ENCODE measurements around the gene DCDC1.

Gene DCDC1

GRCh38 chr11:30992513-30992849 is 377.1 kb downstream of the DCDC1 start:
- DNase-seq (ENCODE audit: low read depth, low spot score), result peak; percentile 9
- WGBS (ENCODE audit: insufficient coverage, insufficient read length), result no CpG with 5 or more reads among the region's 1 CpG
- no peak overlapping the region for H3K27ac ChIP-seq (ENCODE audit: low read length)
- no peak overlapping the region for H3K4me3 ChIP-seq (ENCODE audit: low read length)
- H3K4me1 ChIP-seq (ENCODE audit: control insufficient read depth, insufficient read depth, low read length), result no peaks in the 10 kb centered on the region
- no peaks in the 10 kb centered on the region for H3K36me3 ChIP-seq (ENCODE audit: control insufficient read depth, insufficient read depth, low read length)
- H3K9me3 ChIP-seq (ENCODE audit: control insufficient read depth, insufficient read depth, low read length), result no peaks in the 10 kb centered on the region
- H3K27me3 ChIP-seq (ENCODE audit: control insufficient read depth, insufficient read depth, low read length), result no peaks in the 10 kb centered on the region

- no peaks in the 10 kb centered on the region for H3K36me3 ChIP-seq (ENCODE audit: control insufficient read depth, insufficient read depth, low read length)
- no peaks in the 10 kb centered on the region for H3K27me3 ChIP-seq (ENCODE audit: control insufficient read depth, insufficient read depth, low read length)
- no peaks in the 10 kb centered on the region for H3K9me3 ChIP-seq (ENCODE audit: control insufficient read depth, insufficient read depth, low read length)
- no peak overlapping the region for H3K4me3 ChIP-seq (ENCODE audit: low read length)
- H3K27ac ChIP-seq (ENCODE audit: low read length), result no peak overlapping the region
- no peaks in the 10 kb centered on the region for H3K4me1 ChIP-seq (ENCODE audit: control insufficient read depth, insufficient read depth, low read length)
- no peak for DNase-seq (ENCODE audit: low read depth, low spot score)
- no CpG with 5 or more reads among the region's 2 CpGs for WGBS (ENCODE audit: insufficient coverage, insufficient read length)
Observed at GRCh38 chr11:30991802-30992512, 377.6 kb downstream of the DCDC1 start.

GRCh38 chr11:30991376-30991775 is 378.2 kb downstream of the DCDC1 start:
- H3K9me3 ChIP-seq (ENCODE audit: control insufficient read depth, insufficient read depth, low read length), result no peaks in the 10 kb centered on the region

GRCh38 chr11:30990625-30991296 is 378.8 kb downstream of the DCDC1 start:
- no peak overlapping the region for H3K4me3 ChIP-seq (ENCODE audit: low read length)
- no peaks in the 10 kb centered on the region for H3K4me1 ChIP-seq (ENCODE audit: control insufficient read depth, insufficient read depth, low read length)
- WGBS (ENCODE audit: insufficient coverage, insufficient read length), result no CpG with 5 or more reads among the region's 7 CpGs
- H3K27me3 ChIP-seq (ENCODE audit: control insufficient read depth, insufficient read depth, low read length), result no peaks in the 10 kb centered on the region
- no peak overlapping the region for H3K27ac ChIP-seq (ENCODE audit: low read length)
- no peaks in the 10 kb centered on the region for H3K9me3 ChIP-seq (ENCODE audit: control insufficient read depth, insufficient read depth, low read length)
- no peaks in the 10 kb centered on the region for H3K36me3 ChIP-seq (ENCODE audit: control insufficient read depth, insufficient read depth, low read length)
- no peak for DNase-seq (ENCODE audit: low read depth, low spot score)

More at GRCh38 chr11:30991376-30991775, 378.2 kb downstream of the DCDC1 start:
- no peak for DNase-seq (ENCODE audit: low read depth, low spot score)
- no CpG with 5 or more reads among the region's 4 CpGs for WGBS (ENCODE audit: insufficient coverage, insufficient read length)
- H3K27me3 ChIP-seq (ENCODE audit: control insufficient read depth, insufficient read depth, low read length), result no peaks in the 10 kb centered on the region
- no peak overlapping the region for H3K27ac ChIP-seq (ENCODE audit: low read length)
- H3K36me3 ChIP-seq (ENCODE audit: control insufficient read depth, insufficient read depth, low read length), result no peaks in the 10 kb centered on the region
- no peak overlapping the region for H3K4me3 ChIP-seq (ENCODE audit: low read length)
- H3K4me1 ChIP-seq (ENCODE audit: control insufficient read depth, insufficient read depth, low read length), result no peaks in the 10 kb centered on the region

GRCh38 chr11:30987819-30988218 is 381.7 kb downstream of the DCDC1 start:
- Histone ChIP-seq H3K36me3 (ENCODE audit: control insufficient read depth, insufficient read depth, low read length) (no peaks in the 10 kb centered on the region), H3K9me3 (ENCODE audit: control insufficient read depth, insufficient read depth, low read length) (no peaks in the 10 kb centered on the region), H3K4me3 (ENCODE audit: low read length) (no peak overlapping the region), H3K27me3 (ENCODE audit: control insufficient read depth, insufficient read depth, low read length) (no peaks in the 10 kb centered on the region), H3K27ac (ENCODE audit: low read length) (no peak overlapping the region), H3K4me1 (ENCODE audit: control insufficient read depth, insufficient read depth, low read length) (no peaks in the 10 kb centered on the region)
- DNase-seq (ENCODE audit: low read depth, low spot score), result no peak

- no peaks in the 10 kb centered on the region for H3K36me3 ChIP-seq (ENCODE audit: control insufficient read depth, insufficient read depth, low read length)
- no peaks in the 10 kb centered on the region for H3K4me1 ChIP-seq (ENCODE audit: control insufficient read depth, insufficient read depth, low read length)
- H3K27me3 ChIP-seq (ENCODE audit: control insufficient read depth, insufficient read depth, low read length), result no peaks in the 10 kb centered on the region
- no peak overlapping the region for H3K27ac ChIP-seq (ENCODE audit: low read length)
- no peak for DNase-seq (ENCODE audit: low read depth, low spot score)
- no peaks in the 10 kb centered on the region for H3K9me3 ChIP-seq (ENCODE audit: control insufficient read depth, insufficient read depth, low read length)
- H3K4me3 ChIP-seq (ENCODE audit: low read length), result no peak overlapping the region
Observed at GRCh38 chr11:30985536-30985935, 384.0 kb downstream of the DCDC1 start.

GRCh38 chr11:30984827-30985226 is 384.7 kb downstream of the DCDC1 start:
- DNase-seq (ENCODE audit: low read depth, low spot score), result no peak
- H3K27me3 ChIP-seq (ENCODE audit: control insufficient read depth, insufficient read depth, low read length), result no peaks in the 10 kb centered on the region
- no peaks in the 10 kb centered on the region for H3K36me3 ChIP-seq (ENCODE audit: control insufficient read depth, insufficient read depth, low read length)
- H3K4me3 ChIP-seq (ENCODE audit: low read length), result no peak overlapping the region
- no peaks in the 10 kb centered on the region for H3K9me3 ChIP-seq (ENCODE audit: control insufficient read depth, insufficient read depth, low read length)
- no CpG with 5 or more reads among the region's 3 CpGs for WGBS (ENCODE audit: insufficient coverage, insufficient read length)
- no peak overlapping the region for H3K27ac ChIP-seq (ENCODE audit: low read length)
- H3K4me1 ChIP-seq (ENCODE audit: control insufficient read depth, insufficient read depth, low read length), result no peaks in the 10 kb centered on the region

GRCh38 chr11:30984442-30984816 is 385.1 kb downstream of the DCDC1 start:
- no peaks in the 10 kb centered on the region for H3K9me3 ChIP-seq (ENCODE audit: control insufficient read depth, insufficient read depth, low read length)
- no peaks in the 10 kb centered on the region for H3K27me3 ChIP-seq (ENCODE audit: control insufficient read depth, insufficient read depth, low read length)
- H3K4me1 ChIP-seq (ENCODE audit: control insufficient read depth, insufficient read depth, low read length), result no peaks in the 10 kb centered on the region
- no peak overlapping the region for H3K4me3 ChIP-seq (ENCODE audit: low read length)
- H3K27ac ChIP-seq (ENCODE audit: low read length), result no peak overlapping the region
- no peak for DNase-seq (ENCODE audit: low read depth, low spot score)
- no CpG with 5 or more reads among the region's 4 CpGs for WGBS (ENCODE audit: insufficient coverage, insufficient read length)
- H3K36me3 ChIP-seq (ENCODE audit: control insufficient read depth, insufficient read depth, low read length), result no peaks in the 10 kb centered on the region

- Histone ChIP-seq H3K9me3 (ENCODE audit: control insufficient read depth, insufficient read depth, low read length) (no peaks in the 10 kb centered on the region), H3K27ac (ENCODE audit: low read length) (no peak overlapping the region), H3K36me3 (ENCODE audit: control insufficient read depth, insufficient read depth, low read length) (no peaks in the 10 kb centered on the region), H3K4me1 (ENCODE audit: control insufficient read depth, insufficient read depth, low read length) (no peaks in the 10 kb centered on the region), H3K27me3 (ENCODE audit: control insufficient read depth, insufficient read depth, low read length) (no peaks in the 10 kb centered on the region), H3K4me3 (ENCODE audit: low read length) (no peak overlapping the region)
- WGBS (ENCODE audit: insufficient coverage, insufficient read length), result no CpG with 5 or more reads among the region's 6 CpGs
- DNase-seq (ENCODE audit: low read depth, low spot score), result no peak
Observed at GRCh38 chr11:30983776-30984441, 385.6 kb downstream of the DCDC1 start.

- no CpG with 5 or more reads among the region's 2 CpGs for WGBS (ENCODE audit: insufficient coverage, insufficient read length)
- no peak overlapping the region for H3K27ac ChIP-seq (ENCODE audit: low read length)
- no peak for DNase-seq (ENCODE audit: low read depth, low spot score)
- H3K4me1 ChIP-seq (ENCODE audit: control insufficient read depth, insufficient read depth, low read length), result no peaks in the 10 kb centered on the region
- no peaks in the 10 kb centered on the region for H3K27me3 ChIP-seq (ENCODE audit: control insufficient read depth, insufficient read depth, low read length)
- H3K4me3 ChIP-seq (ENCODE audit: low read length), result no peak overlapping the region
- no peaks in the 10 kb centered on the region for H3K9me3 ChIP-seq (ENCODE audit: control insufficient read depth, insufficient read depth, low read length)
- H3K36me3 ChIP-seq (ENCODE audit: control insufficient read depth, insufficient read depth, low read length), result no peaks in the 10 kb centered on the region
Observed at GRCh38 chr11:30983143-30983542, 386.4 kb downstream of the DCDC1 start.

GRCh38 chr11:30967579-30967978 is 402.0 kb downstream of the DCDC1 start:
- Histone ChIP-seq H3K4me1 (ENCODE audit: control insufficient read depth, insufficient read depth, low read length) (no peaks in the 10 kb centered on the region), H3K4me3 (ENCODE audit: low read length) (no peak overlapping the region), H3K27me3 (ENCODE audit: control insufficient read depth, insufficient read depth, low read length) (no peaks in the 10 kb centered on the region), H3K9me3 (ENCODE audit: control insufficient read depth, insufficient read depth, low read length) (no peaks in the 10 kb centered on the region), H3K27ac (ENCODE audit: low read length) (no peak overlapping the region), H3K36me3 (ENCODE audit: control insufficient read depth, insufficient read depth, low read length) (no peaks in the 10 kb centered on the region)
- DNase-seq (ENCODE audit: low read depth, low spot score), result no peak

Measured in iPS DF 6.9 (cell line).